Fibroblast of the aortic adventitia (primary cell): ENCODE measurements around the gene PNPLA7. TPM values are rescaled to one million over a fixed set of nuclear protein-coding genes. Genes with fewer than 3 reads are reported as not detected.

Experiments used
- DNase-seq: peaks from one replicate; pipeline ENCODE4 v3.0.0-alpha.2; 2010; ENCODE audit warnings: low read depth
- H3K4me3 ChIP-seq: 2 replicates; pipeline ENCODE4 v1.5.1; 2011; ENCODE audit warnings: low read depth, mild to moderate bottlenecking, control low read depth, low read length, moderate library complexity
- CTCF ChIP-seq: IDR thresholded peaks from 2 replicates; pipeline ENCODE4 v1.5.1; 2011; ENCODE audit warnings: mild to moderate bottlenecking, low read length, control low read depth, inconsistent platforms; ENCODE audit not compliant: insufficient read depth
- total RNA-seq: library from RNA; depleted of rRNA; stranded (reverse); fragments of >200 nt; gene quantifications from 2 replicates; pipeline ENCODE4 v1.2.3, GENCODE V29; 2012; ENCODE audit warnings: low replicate concordance

Gene PNPLA7
- total RNA-seq, 1 donor, result 0.81 TPM

- no peak for TF ChIP-seq CTCF
- peak; percentile 58 for DNase-seq
- H3K4me3 ChIP-seq, result no peak overlapping the region
These were observed 93.9 kb downstream of the PNPLA7 start for GRCh38 chr9:137456061-137456863.

- TF ChIP-seq CTCF, result no peak
- DNase-seq, result no peak
- no peak overlapping the region for H3K4me3 ChIP-seq
These were observed 94.7 kb downstream of the PNPLA7 start for GRCh38 chr9:137455359-137455991.

GRCh38 chr9:137454597-137455358 is 95.4 kb downstream of the PNPLA7 start:
- H3K4me3 ChIP-seq, result no peak overlapping the region
- TF ChIP-seq CTCF, result no peak
- DNase-seq, result peak; percentile 30

GRCh38 chr9:137454145-137454596 is 96.0 kb downstream of the PNPLA7 start:
- peak overlapping the region; percentile 44 for H3K4me3 ChIP-seq
- TF ChIP-seq CTCF, result no peak
- peak; percentile 17 for DNase-seq

- peak; percentile 68 for DNase-seq
- no peak overlapping the region for H3K4me3 ChIP-seq
- no peak for TF ChIP-seq CTCF
These were observed 96.5 kb downstream of the PNPLA7 start for GRCh38 chr9:137453643-137454081.

GRCh38 chr9:137452761-137453642 is 97.2 kb downstream of the PNPLA7 start:
- no peak for DNase-seq
- H3K4me3 ChIP-seq, result no peak overlapping the region
- TF ChIP-seq CTCF, result no peak
